ENCODE data around the gene SMIM13. TPM values are rescaled to one million over a fixed set of nuclear protein-coding genes. Genes with fewer than 3 reads are reported as not detected.

SMIM13 gene
- total RNA-seq, 4 donors from 2014 or later: 3.8 to 7.4 (median 6.3) TPM

GRCh38 chr6:11128608-11129007, 35.0 kb downstream of the SMIM13 start:
- no peaks in the 10 kb centered on the region for H3K9me3 ChIP-seq
- H3K4me1 ChIP-seq: peaks cover 0 to 3% (median 0%) of the 10 kb centered on the region in 3 donors
- TF ChIP-seq POLR2A (IDR thresholded peaks at IDR 0.05): no peak
- TF ChIP-seq, protein P1, sequence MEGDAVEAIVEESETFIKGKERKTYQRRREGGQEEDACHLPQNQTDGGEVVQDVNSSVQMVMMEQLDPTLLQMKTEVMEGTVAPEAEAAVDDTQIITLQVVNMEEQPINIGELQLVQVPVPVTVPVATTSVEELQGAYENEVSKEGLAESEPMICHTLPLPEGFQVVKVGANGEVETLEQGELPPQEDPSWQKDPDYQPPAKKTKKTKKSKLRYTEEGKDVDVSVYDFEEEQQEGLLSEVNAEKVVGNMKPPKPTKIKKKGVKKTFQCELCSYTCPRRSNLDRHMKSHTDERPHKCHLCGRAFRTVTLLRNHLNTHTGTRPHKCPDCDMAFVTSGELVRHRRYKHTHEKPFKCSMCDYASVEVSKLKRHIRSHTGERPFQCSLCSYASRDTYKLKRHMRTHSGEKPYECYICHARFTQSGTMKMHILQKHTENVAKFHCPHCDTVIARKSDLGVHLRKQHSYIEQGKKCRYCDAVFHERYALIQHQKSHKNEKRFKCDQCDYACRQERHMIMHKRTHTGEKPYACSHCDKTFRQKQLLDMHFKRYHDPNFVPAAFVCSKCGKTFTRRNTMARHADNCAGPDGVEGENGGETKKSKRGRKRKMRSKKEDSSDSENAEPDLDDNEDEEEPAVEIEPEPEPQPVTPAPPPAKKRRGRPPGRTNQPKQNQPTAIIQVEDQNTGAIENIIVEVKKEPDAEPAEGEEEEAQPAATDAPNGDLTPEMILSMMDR (IDR thresholded peaks at IDR 0.05): no peak
- no peak overlapping the region for H3K27ac ChIP-seq
- no peak for DNase-seq
- WGBS, 2 donors: 90 to 94% methylated on average over 2 of the region's 2 CpGs
- H3K27me3 ChIP-seq: no peaks in the 10 kb centered on the region
- intact Hi-C loops (cut with DNase I): no loop called here
- H3K36me3 ChIP-seq: peaks cover 0 to 4% (median 0%) of the 10 kb centered on the region in 3 donors
- H3K4me3 ChIP-seq: no peak overlapping the region

DNA sequence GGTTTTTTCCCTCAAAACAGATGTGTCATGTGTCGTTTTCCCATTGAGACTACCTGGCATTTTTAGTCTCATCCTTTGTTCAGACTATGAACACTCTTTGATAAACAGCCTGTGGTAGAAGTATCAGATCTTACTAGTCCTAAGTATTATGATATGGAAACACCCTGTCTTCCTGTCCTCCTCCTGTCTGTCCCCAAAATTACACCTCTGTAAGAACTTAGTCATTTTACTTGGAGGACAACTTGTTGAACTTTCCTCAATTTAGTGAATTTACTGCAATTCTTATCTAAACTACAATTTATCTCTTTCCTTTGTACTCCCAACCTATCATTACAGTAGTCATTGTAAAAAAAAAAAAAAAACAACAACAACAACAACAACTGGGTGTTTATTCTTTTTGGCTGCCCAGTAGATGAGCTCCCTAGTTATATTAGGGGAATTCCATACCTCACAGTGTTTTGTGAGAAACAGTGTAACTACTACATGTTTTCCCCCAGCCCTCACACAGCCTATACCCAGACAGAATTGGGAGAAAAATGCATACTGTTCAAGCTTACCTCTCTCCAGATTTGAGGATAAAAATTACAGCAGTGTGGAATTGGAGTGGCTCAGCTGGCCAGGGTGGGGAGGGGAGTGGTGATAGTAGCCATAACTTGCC, 36.4 kb downstream of the SMIM13 start:
- TF ChIP-seq POLR2A (IDR thresholded peaks at IDR 0.05): no peak
- TF ChIP-seq, protein P1 (IDR thresholded peaks at IDR 0.05): no peak
- no peaks in the 10 kb centered on the region for H3K9me3 ChIP-seq
- DNase-seq: no peak
- no peak overlapping the region for H3K27ac ChIP-seq
- 29 to 70% methylated on average over 1 of the region's 1 CpG for WGBS, 2 donors
- H3K4me1 ChIP-seq: no peaks in the 10 kb centered on the region
- no peaks in the 10 kb centered on the region for H3K27me3 ChIP-seq
- no peak overlapping the region for H3K4me3 ChIP-seq
- H3K36me3 ChIP-seq: peaks cover 0 to 12% (median 2%) of the 10 kb centered on the region in 3 donors
- intact Hi-C loops (cut with DNase I): no loop called here

DNA sequence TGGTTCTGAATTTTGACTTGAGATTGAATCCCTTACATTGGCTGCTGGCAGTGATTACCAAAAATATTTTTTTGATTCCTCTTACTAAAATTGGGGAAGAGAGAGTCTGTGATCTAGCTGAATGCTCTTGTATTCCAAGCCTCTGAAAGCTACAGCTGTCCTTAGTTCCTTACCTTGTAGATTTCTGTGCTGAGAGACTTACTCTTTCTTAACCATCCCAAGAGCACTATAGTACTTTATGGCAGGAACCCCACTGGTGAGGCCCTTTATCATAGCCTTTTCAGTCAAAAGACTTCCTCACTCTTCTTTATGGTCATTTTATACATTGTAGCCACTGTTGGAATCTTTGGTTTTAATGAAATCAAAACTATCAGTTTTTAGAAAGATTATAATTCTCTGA, 37.0 kb downstream of the SMIM13 start:
- no peak overlapping the region for H3K4me3 ChIP-seq
- no peak for TF ChIP-seq POLR2A (IDR thresholded peaks at IDR 0.05)
- TF ChIP-seq, protein P1 (IDR thresholded peaks at IDR 0.05): no peak
- H3K9me3 ChIP-seq: no peaks in the 10 kb centered on the region
- peaks cover 0 to 18% (median 8%) of the 10 kb centered on the region in 3 donors for H3K36me3 ChIP-seq
- H3K4me1 ChIP-seq: no peaks in the 10 kb centered on the region
- H3K27me3 ChIP-seq: no peaks in the 10 kb centered on the region
- DNase-seq: no peak
- H3K27ac ChIP-seq: no peak overlapping the region
- intact Hi-C loops (cut with DNase I): no loop called here

GRCh38 chr6:11132194-11132888, 38.7 kb downstream of the SMIM13 start:
- no peak for TF ChIP-seq POLR2A (IDR thresholded peaks at IDR 0.05)
- TF ChIP-seq, protein P1 (IDR thresholded peaks at IDR 0.05): no peak
- H3K9me3 ChIP-seq: no peaks in the 10 kb centered on the region
- no peaks in the 10 kb centered on the region for H3K27me3 ChIP-seq
- no peak overlapping the region for H3K27ac ChIP-seq
- intact Hi-C loops (cut with DNase I): no loop called here
- no peak for DNase-seq
- WGBS, 2 donors: 88 to 91% methylated on average over 6 of the region's 6 CpGs
- H3K4me3 ChIP-seq: no peak overlapping the region
- no peaks in the 10 kb centered on the region for H3K4me1 ChIP-seq
- H3K36me3 ChIP-seq: peaks cover 0 to 27% (median 9%) of the 10 kb centered on the region in 3 donors

DNA sequence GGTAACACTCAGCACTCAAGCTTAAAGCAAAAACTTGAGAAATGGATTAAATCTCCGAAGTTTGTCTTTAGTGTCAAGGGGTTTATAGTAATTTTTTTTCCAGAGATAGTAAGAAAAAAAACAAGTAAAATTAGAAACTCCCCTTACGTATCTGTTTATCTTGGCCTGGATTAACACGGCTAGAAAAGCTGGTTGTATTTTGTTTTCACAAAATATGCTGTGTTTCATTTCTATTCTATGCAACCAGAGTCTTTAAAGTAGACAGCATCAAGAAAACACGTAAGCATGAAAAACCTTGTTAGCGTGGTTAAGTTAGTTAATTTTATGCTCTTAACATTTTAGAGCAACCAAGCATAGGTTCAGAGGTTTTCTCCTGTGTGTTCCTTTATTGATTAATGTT, 39.6 kb downstream of the SMIM13 start:
- H3K27me3 ChIP-seq: no peaks in the 10 kb centered on the region
- H3K9me3 ChIP-seq: no peaks in the 10 kb centered on the region
- WGBS, 2 donors: 81 to 86% methylated on average over 5 of the region's 5 CpGs
- no peak for TF ChIP-seq POLR2A (IDR thresholded peaks at IDR 0.05)
- TF ChIP-seq, protein P1 (IDR thresholded peaks at IDR 0.05): no peak
- no peak overlapping the region for H3K27ac ChIP-seq
- no peak for DNase-seq
- H3K4me1 ChIP-seq: peaks cover 0 to under 1% (median 0%) of the 10 kb centered on the region in 3 donors
- intact Hi-C loops (cut with DNase I): no loop called here
- H3K4me3 ChIP-seq: no peak overlapping the region
- peaks cover 0 to 23% (median 9%) of the 10 kb centered on the region in 3 donors for H3K36me3 ChIP-seq

Measured in esophagus squamous epithelium (tissue), 5 donors.